Esophagus muscularis mucosa (tissue), 4 donors: ENCODE results near the gene HSPA14.
"Not testable (repeated sequence)": the region's sequence is repeated elsewhere in the genome, so short reads cannot be mapped to it uniquely, and the experiment has no call there.

Experiments
- CTCF ChIP-seq, 3 experiments: fragments of 200-600 bp in 2 of 3; fragments of 450-650 bp in 1 of 3; sonication (generic) in 2 of 3; IDR thresholded peaks; one replicate each; pipeline ENCODE4 v1.5.1; 2017 to 2019; ENCODE audit warnings: antibody characterized with exemption in 3 of 3, mild to moderate bottlenecking in 2 of 3, moderate library complexity in 1 of 3
- EP300 ChIP-seq: sonication (generic); formaldehyde crosslinking; IDR thresholded peaks from one replicate; pipeline ENCODE4 v1.6.1; 2017; ENCODE audit warnings: antibody characterized with exemption
- POLR2A ChIP-seq: fragments of 450-650 bp; IDR thresholded peaks from one replicate; pipeline ENCODE4 v1.6.1; 2017; ENCODE audit warnings: antibody characterized with exemption, moderate library complexity, mild to moderate bottlenecking, low read depth
- POLR2AphosphoS5 ChIP-seq, 2 donors: sonication (generic); formaldehyde crosslinking; IDR thresholded peaks; one replicate each; pipeline ENCODE4 v1.6.1; 2017; ENCODE audit warnings: antibody characterized with exemption in 2 of 2

DNA sequence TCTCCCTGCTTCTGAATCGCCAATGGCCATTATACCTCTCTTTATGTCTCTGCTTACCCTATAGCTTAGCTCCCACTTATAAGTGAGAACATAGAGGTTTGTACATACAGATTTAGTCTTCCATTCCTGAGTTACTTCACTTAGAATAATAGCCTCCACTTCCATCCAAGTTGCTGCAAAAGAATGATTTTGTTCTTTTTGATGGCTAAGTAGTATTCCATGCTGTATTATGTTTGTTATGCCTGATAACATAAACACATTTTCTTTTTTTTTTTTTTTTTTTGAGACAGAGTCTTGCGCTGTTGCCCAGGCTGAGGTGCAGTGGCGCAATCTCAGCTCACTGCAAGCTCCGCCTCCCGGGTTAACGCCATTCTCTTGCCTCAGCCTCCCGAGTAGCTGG lies 21.4 kb upstream of the HSPA14 start:
- TF ChIP-seq CTCF (IDR thresholded peaks at IDR 0.05); POLR2AphosphoS5 (IDR thresholded peaks at IDR 0.05); POLR2A; EP300: not testable (repeated sequence)
